Mesenchymal stem cell (in vitro differentiated cells and primary cell): Measurements from ENCODE around the gene AP5Z1.

Experiments
- DNase-seq: peaks from one replicate; pipeline ENCODE4 v3.0.0-alpha.2; 2013
- H2AFZ ChIP-seq: one replicate; pipeline ENCODE4 v1.6.1; 2013; ENCODE audit warnings: low read depth, mild to moderate bottlenecking, control low read depth, inconsistent platforms, low read length, moderate library complexity
- H2AK5ac ChIP-seq: 2 replicates; pipeline ENCODE4 v1.6.1; 2013; ENCODE audit warnings: low read length, moderate library complexity, mild to moderate bottlenecking, inconsistent platforms; ENCODE audit not compliant: severe bottlenecking
- H2BK120ac ChIP-seq: one replicate; pipeline ENCODE4 v1.6.1; 2013; ENCODE audit warnings: low read depth, mild to moderate bottlenecking, inconsistent platforms, low read length, moderate library complexity
- H2BK12ac ChIP-seq, 2 experiments: one replicate each; pipeline ENCODE4 v1.6.1; 2013; ENCODE audit warnings: inconsistent platforms in 2 of 2, low read length in 2 of 2, mild to moderate bottlenecking in 2 of 2, moderate library complexity in 2 of 2, control low read depth in 1 of 2
- H2BK15ac ChIP-seq: one replicate; pipeline ENCODE4 v1.6.1; 2013; ENCODE audit warnings: mild to moderate bottlenecking, low read depth, inconsistent platforms; ENCODE audit not compliant: poor library complexity, severe bottlenecking
- H2BK5ac ChIP-seq: 2 replicates; pipeline ENCODE4 v1.6.1; 2013; ENCODE audit warnings: low read depth, mild to moderate bottlenecking, low read length, control low read depth, inconsistent platforms; ENCODE audit not compliant: poor library complexity, severe bottlenecking
- H3K14ac ChIP-seq, 2 experiments: one replicate each; pipeline ENCODE4 v1.6.1; 2013; ENCODE audit warnings: inconsistent platforms in 2 of 2, low read length in 2 of 2, control low read depth in 1 of 2, mild to moderate bottlenecking in 1 of 2, moderate library complexity in 1 of 2
- H3K18ac ChIP-seq, 2 experiments: one replicate each; pipeline ENCODE4 v1.6.1; 2013; ENCODE audit warnings: inconsistent platforms in 2 of 2, low read length in 2 of 2, control low read depth in 1 of 2, low read depth in 1 of 2, mild to moderate bottlenecking in 1 of 2
- H3K23ac ChIP-seq, 2 experiments: one replicate each; pipeline ENCODE4 v1.6.1; 2013; ENCODE audit warnings: inconsistent platforms in 2 of 2, low read length in 2 of 2, mild to moderate bottlenecking in 2 of 2, moderate library complexity in 2 of 2, control low read depth in 1 of 2
- H3K27ac ChIP-seq: 2 replicates; pipeline ENCODE4 v1.5.1; 2013; ENCODE audit warnings: mild to moderate bottlenecking, moderate library complexity, low read length, control low read depth, inconsistent platforms; ENCODE audit not compliant: poor library complexity, severe bottlenecking
- H3K27me3 ChIP-seq, 2 experiments: 2 replicates each; pipeline versions ENCODE4 v1.6.1 to v1.7.0; 2013; ENCODE audit warnings: low read length in 2 of 2, mild to moderate bottlenecking in 2 of 2, moderate library complexity in 2 of 2, control low read depth in 1 of 2, inconsistent platforms in 1 of 2; ENCODE audit not compliant: control insufficient read depth in 1 of 2, insufficient read depth in 1 of 2
- H3K36me3 ChIP-seq, 2 experiments: 2 replicates each; pipeline versions ENCODE4 v1.6.1 to v1.7.0; 2013; ENCODE audit warnings: low read length in 2 of 2, control low read depth in 1 of 2, inconsistent platforms in 1 of 2, low read depth in 1 of 2, mild to moderate bottlenecking in 1 of 2; ENCODE audit not compliant: insufficient read depth in 2 of 2, control insufficient read depth in 1 of 2
- H3K4ac ChIP-seq, 2 experiments: one replicate each; pipeline ENCODE4 v1.6.1; 2013; ENCODE audit warnings: inconsistent platforms in 2 of 2, low read length in 2 of 2, mild to moderate bottlenecking in 2 of 2, moderate library complexity in 2 of 2, control low read depth in 1 of 2, low read depth in 1 of 2
- H3K4me1 ChIP-seq: 2 replicates; pipeline ENCODE4 v1.6.1; 2013; ENCODE audit warnings: low read depth, low read length, control low read depth; ENCODE audit not compliant: control insufficient read depth, insufficient read depth
- H3K4me2 ChIP-seq: 2 replicates; pipeline ENCODE4 v1.6.1; 2013; ENCODE audit warnings: low read length, mild to moderate bottlenecking, inconsistent platforms; ENCODE audit not compliant: poor library complexity, severe bottlenecking
- H3K4me3 ChIP-seq, 2 experiments: 2 replicates each; pipeline versions ENCODE4 v1.5.1 to v1.7.0; 2013; ENCODE audit warnings: low read length in 2 of 2, mild to moderate bottlenecking in 2 of 2, control low read depth in 1 of 2, low read depth in 1 of 2; ENCODE audit not compliant: insufficient read depth in 1 of 2
- H3K79me1 ChIP-seq: replicated peaks from 2 replicates; pipeline ENCODE4 v1.6.1; 2013; ENCODE audit warnings: mild to moderate bottlenecking, control low read depth, low read length, inconsistent platforms; ENCODE audit not compliant: poor library complexity, severe bottlenecking
- H3K9ac ChIP-seq: 2 replicates; pipeline ENCODE4 v1.7.0; 2013; ENCODE audit warnings: mild to moderate bottlenecking, low read length, moderate library complexity
- H3K9me3 ChIP-seq: 2 replicates; pipeline ENCODE4 v1.7.0; 2013; ENCODE audit warnings: mild to moderate bottlenecking, low read length; ENCODE audit not compliant: control insufficient read depth
- H4K8ac ChIP-seq: one replicate; pipeline ENCODE4 v1.6.1; 2013; ENCODE audit warnings: inconsistent platforms, mild to moderate bottlenecking, low read length, moderate library complexity
- H4K91ac ChIP-seq: one replicate; pipeline ENCODE4 v1.6.1; 2013; ENCODE audit warnings: mild to moderate bottlenecking, low read length, inconsistent platforms
- WGBS: methylation state at CpG from one replicate; pipeline ENCODE4 v1.1.7; 2013; ENCODE audit warnings: mixed read lengths; 5-methylcytosine and 5-hydroxymethylcytosine counted together

AP5Z1 gene

GRCh38 chr7:4749363-4749762 is 26.1 kb upstream of the AP5Z1 start:
- Histone ChIP-seq H4K91ac (no peak overlapping the region), H2BK120ac (no peak overlapping the region), H3K9ac (no peak overlapping the region), H3K4me1 (peaks cover 45% of the 10 kb centered on the region), H3K27me3 (no peaks in the 10 kb centered on the region), H2AFZ (no peak overlapping the region), H2BK5ac (no peak overlapping the region), H2BK12ac (no peak overlapping the region), H3K14ac (peak overlapping the region in 1 of 2 experiments; percentile 11), H3K36me3 (peaks cover 43 to 62% of the 10 kb centered on the region in 2 experiments), H3K18ac (no peak overlapping the region), H3K27ac (peak overlapping the region; percentile 91), H4K8ac (no peak overlapping the region), H3K4me3 (no peak overlapping the region), H3K4ac (peak overlapping the region in 1 of 2 experiments; percentile 4), H3K23ac (peak overlapping the region in 1 of 2 experiments; percentile 48), H2BK15ac (no peak overlapping the region), H3K79me1 (peaks cover 28% of the 10 kb centered on the region), H3K9me3 (no peaks in the 10 kb centered on the region), H3K4me2 (no peak overlapping the region), H2AK5ac (peak overlapping the region; percentile 12)
- no peak for DNase-seq
- WGBS, result 97% methylated on average over 14 of the region's 14 CpGs

- Histone ChIP-seq H2BK5ac (no peak overlapping the region), H3K9ac (no peak overlapping the region), H3K79me1 (peaks cover 32% of the 10 kb centered on the region), H3K36me3 (peaks cover 48 to 64% of the 10 kb centered on the region in 2 experiments), H3K23ac (no peak overlapping the region), H3K4me1 (peaks cover 42% of the 10 kb centered on the region), H2BK15ac (no peak overlapping the region), H3K18ac (no peak overlapping the region), H3K27ac (no peak overlapping the region), H3K14ac (peak overlapping the region in 1 of 2 experiments; percentile 11), H3K27me3 (no peaks in the 10 kb centered on the region), H3K9me3 (no peaks in the 10 kb centered on the region), H2AK5ac (peak overlapping the region; percentile 12), H3K4me3 (no peak overlapping the region), H2BK12ac (no peak overlapping the region), H2AFZ (no peak overlapping the region), H2BK120ac (no peak overlapping the region), H4K8ac (no peak overlapping the region), H3K4ac (peak overlapping the region in 1 of 2 experiments; percentile 19), H3K4me2 (no peak overlapping the region), H4K91ac (no peak overlapping the region)
- DNase-seq, result no peak
- 96% methylated on average over 15 of the region's 15 CpGs for WGBS
Measured at GRCh38 chr7:4749798-4750197, 25.6 kb upstream of the AP5Z1 start.

DNA sequence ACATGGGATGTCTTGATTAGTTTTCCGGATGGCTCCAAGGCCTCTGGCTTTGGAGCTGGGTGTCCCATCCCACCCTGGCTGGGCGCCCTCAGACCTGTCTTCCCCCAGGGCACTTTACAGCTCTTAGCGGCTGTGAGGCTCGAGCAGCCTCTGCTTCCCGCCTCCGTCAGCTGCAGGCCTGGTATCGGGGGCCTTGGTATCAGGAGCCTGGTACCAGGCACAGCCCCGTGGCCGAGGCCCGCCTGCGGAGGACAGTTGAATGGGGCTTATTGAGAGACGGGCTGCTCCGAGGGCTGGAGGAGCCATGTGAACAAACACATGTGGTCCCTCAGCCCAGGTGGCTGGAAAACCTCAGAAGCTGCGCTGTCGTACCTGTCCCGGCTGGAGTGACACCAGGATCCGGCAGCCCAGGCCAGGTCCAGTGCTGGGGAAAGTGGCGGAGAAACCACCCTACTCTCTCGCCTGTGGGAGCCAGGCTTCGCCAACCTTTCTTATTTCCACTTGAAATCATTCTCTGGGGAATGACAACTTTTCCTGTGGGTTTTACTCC is 23.9 kb upstream of the AP5Z1 start:
- H3K14ac ChIP-seq, result no peak overlapping the region
- no peak for DNase-seq
- WGBS, result 96% methylated on average over 18 of the region's 20 CpGs
- no peak overlapping the region for H3K4me3 ChIP-seq
- no peak overlapping the region for H3K9ac ChIP-seq
- H3K9me3 ChIP-seq, result no peaks in the 10 kb centered on the region
- H3K79me1 ChIP-seq, result peaks cover 39% of the 10 kb centered on the region
- H3K36me3 ChIP-seq, result peaks cover 64 to 76% of the 10 kb centered on the region in 2 experiments
- H4K8ac ChIP-seq, result no peak overlapping the region
- H2BK12ac ChIP-seq, result no peak overlapping the region
- H3K27me3 ChIP-seq, result no peaks in the 10 kb centered on the region
- peak overlapping the region; percentile 54 for H2BK15ac ChIP-seq
- H3K23ac ChIP-seq, result no peak overlapping the region
- H3K4me2 ChIP-seq, result no peak overlapping the region
- no peak overlapping the region for H2BK5ac ChIP-seq
- no peak overlapping the region for H3K4ac ChIP-seq
- H2BK120ac ChIP-seq, result no peak overlapping the region
- peak overlapping the region; percentile 45 for H2AK5ac ChIP-seq
- H4K91ac ChIP-seq, result peak overlapping the region; percentile 22
- no peak overlapping the region for H2AFZ ChIP-seq
- no peak overlapping the region for H3K27ac ChIP-seq
- no peak overlapping the region for H3K18ac ChIP-seq
- H3K4me1 ChIP-seq, result peaks cover 40% of the 10 kb centered on the region

DNA sequence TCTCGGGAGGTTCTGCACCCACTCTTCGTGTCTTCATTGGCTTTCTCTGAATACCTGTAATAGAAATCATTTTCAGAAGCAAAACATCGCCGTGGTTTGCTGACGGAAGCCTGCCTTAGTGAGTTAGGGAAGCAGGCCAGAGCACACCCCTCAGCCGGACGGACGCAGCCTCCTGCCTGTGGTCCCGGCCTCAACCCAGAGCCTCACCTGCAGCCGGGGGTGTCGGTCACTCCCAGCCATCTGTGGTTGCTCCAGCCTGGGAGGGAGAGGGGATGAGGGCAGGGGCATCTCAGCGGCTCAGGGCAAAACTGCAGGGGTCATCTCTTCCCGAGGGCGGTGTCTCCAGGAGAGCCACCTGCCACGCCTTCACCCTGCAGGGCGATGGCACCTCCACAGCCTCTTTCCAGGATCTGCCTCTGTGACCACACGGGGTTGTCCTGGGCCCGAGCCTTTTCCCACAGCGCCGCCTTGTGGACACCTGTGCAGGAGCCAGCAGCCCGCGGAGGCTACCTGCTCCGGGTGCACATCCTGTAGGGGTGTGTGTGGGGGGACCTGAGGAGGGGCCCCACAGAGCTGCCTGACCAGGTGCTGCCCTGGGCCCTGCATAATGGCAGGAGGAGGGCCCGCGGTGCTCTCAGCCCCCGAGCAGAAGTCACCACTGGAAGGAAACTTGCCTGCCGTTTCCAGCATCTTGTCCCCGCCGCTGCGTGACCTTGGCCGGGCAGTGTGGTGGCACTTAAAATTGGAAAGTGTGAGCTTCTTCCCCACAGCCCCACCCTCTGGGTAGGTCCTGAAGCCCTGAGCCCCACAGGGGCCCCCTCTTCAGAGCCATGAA is 21.6 kb upstream of the AP5Z1 start:
- Histone ChIP-seq H3K14ac (no peak overlapping the region), H3K4me2 (no peak overlapping the region), H3K23ac (no peak overlapping the region), H3K4me3 (no peak overlapping the region), H2AK5ac (no peak overlapping the region), H3K9me3 (no peaks in the 10 kb centered on the region), H2AFZ (no peak overlapping the region), H3K27ac (no peak overlapping the region), H4K8ac (no peak overlapping the region), H3K18ac (no peak overlapping the region), H2BK12ac (no peak overlapping the region), H2BK15ac (no peak overlapping the region), H3K36me3 (peaks cover 73 to 86% of the 10 kb centered on the region in 2 experiments), H3K4me1 (peaks cover 25% of the 10 kb centered on the region), H2BK5ac (no peak overlapping the region), H2BK120ac (no peak overlapping the region), H3K4ac (no peak overlapping the region), H3K79me1 (peaks cover 54% of the 10 kb centered on the region), H4K91ac (no peak overlapping the region), H3K27me3 (no peaks in the 10 kb centered on the region), H3K9ac (no peak overlapping the region)
- DNase-seq, result peak; percentile 55
- 64% methylated on average over 31 of the region's 31 CpGs for WGBS
